ENCODE results near the gene TWF2.

The TWF2 gene

DNA sequence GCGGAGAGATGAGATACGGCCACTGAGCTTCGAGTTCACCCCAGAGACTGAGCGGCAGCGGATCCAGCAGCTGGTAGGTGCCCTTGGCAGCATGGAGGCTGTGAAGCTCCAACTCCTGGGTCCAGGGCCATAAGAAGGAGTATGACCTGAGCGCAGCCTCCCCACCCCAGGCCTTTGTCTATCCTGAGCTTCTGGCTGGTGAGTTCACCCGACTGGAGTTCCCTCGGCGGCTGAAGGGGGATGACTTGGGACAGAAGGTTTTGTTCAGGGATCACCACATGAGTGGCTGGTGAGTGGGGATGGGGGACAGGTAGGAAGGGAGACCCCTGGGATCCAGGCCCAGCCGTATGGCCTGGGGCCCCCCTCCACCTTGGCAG lies 9.2 kb upstream of the TWF2 start:
- Histone ChIP-seq H3K4me3 (ENCODE audit: low read length, poor library complexity, severe bottlenecking) (no peak overlapping the region), H4K20me1 (ENCODE audit: insufficient read depth, low read length, poor library complexity, severe bottlenecking) (no peaks in the 10 kb centered on the region), H3K9me3 (ENCODE audit: insufficient read depth, low read depth, low read length) (no peaks in the 10 kb centered on the region), H3F3A (ENCODE audit: low read depth) (no peaks in the 10 kb centered on the region), H3K4me2 (ENCODE audit: low read depth, low read length, poor library complexity, severe bottlenecking) (no peak overlapping the region), H3K27me3 (ENCODE audit: insufficient read depth, low read length, poor library complexity, severe bottlenecking) (no peaks in the 10 kb centered on the region), H3K4me1 (ENCODE audit: insufficient read depth, low read length, poor library complexity, severe bottlenecking) (peaks cover 8% of the 10 kb centered on the region), H2AFZ (ENCODE audit: low read length) (no peak overlapping the region), H3K9ac (ENCODE audit: low read depth, low read length, poor library complexity, severe bottlenecking) (no peak overlapping the region), H3K9me2 (replicated peaks; ENCODE audit: low read depth, low read length) (no peaks in the 10 kb centered on the region), H3K36me3 (ENCODE audit: insufficient read depth, low read length) (peaks cover 6% of the 10 kb centered on the region; the same call in 1 of the 2 replicates), H3K79me2 (ENCODE audit: insufficient read depth, low read length) (peaks cover 6% of the 10 kb centered on the region; the same call in 1 of the 2 replicates)
- TF ChIP-seq EZH2phosphoT487 (IDR thresholded peaks at IDR 0.05; ENCODE audit: borderline replicate concordance): no peak
- TF ChIP-seq, protein P1, sequence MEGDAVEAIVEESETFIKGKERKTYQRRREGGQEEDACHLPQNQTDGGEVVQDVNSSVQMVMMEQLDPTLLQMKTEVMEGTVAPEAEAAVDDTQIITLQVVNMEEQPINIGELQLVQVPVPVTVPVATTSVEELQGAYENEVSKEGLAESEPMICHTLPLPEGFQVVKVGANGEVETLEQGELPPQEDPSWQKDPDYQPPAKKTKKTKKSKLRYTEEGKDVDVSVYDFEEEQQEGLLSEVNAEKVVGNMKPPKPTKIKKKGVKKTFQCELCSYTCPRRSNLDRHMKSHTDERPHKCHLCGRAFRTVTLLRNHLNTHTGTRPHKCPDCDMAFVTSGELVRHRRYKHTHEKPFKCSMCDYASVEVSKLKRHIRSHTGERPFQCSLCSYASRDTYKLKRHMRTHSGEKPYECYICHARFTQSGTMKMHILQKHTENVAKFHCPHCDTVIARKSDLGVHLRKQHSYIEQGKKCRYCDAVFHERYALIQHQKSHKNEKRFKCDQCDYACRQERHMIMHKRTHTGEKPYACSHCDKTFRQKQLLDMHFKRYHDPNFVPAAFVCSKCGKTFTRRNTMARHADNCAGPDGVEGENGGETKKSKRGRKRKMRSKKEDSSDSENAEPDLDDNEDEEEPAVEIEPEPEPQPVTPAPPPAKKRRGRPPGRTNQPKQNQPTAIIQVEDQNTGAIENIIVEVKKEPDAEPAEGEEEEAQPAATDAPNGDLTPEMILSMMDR (conservative IDR thresholded peaks at IDR 0.05; ENCODE audit: low read length): no peak

- Histone ChIP-seq H2AFZ (ENCODE audit: low read length) (no peak overlapping the region), H3K9me2 (replicated peaks; ENCODE audit: low read depth, low read length) (no peaks in the 10 kb centered on the region), H3K79me2 (ENCODE audit: insufficient read depth, low read length) (peaks cover 3% of the 10 kb centered on the region; the same call in 1 of the 2 replicates), H3K27me3 (ENCODE audit: insufficient read depth, low read length, poor library complexity, severe bottlenecking) (no peaks in the 10 kb centered on the region), H4K20me1 (ENCODE audit: insufficient read depth, low read length, poor library complexity, severe bottlenecking) (no peaks in the 10 kb centered on the region), H3K4me1 (ENCODE audit: insufficient read depth, low read length, poor library complexity, severe bottlenecking) (peaks cover 2% of the 10 kb centered on the region), H3K4me2 (ENCODE audit: low read depth, low read length, poor library complexity, severe bottlenecking) (no peak overlapping the region), H3K9ac (ENCODE audit: low read depth, low read length, poor library complexity, severe bottlenecking) (no peak overlapping the region), H3K9me3 (ENCODE audit: insufficient read depth, low read depth, low read length) (no peaks in the 10 kb centered on the region), H3K36me3 (ENCODE audit: insufficient read depth, low read length) (peaks cover 6% of the 10 kb centered on the region; the same call in 1 of the 2 replicates), H3F3A (ENCODE audit: low read depth) (no peaks in the 10 kb centered on the region), H3K4me3 (ENCODE audit: low read length, poor library complexity, severe bottlenecking) (no peak overlapping the region)
- TF ChIP-seq, protein P1 (conservative IDR thresholded peaks at IDR 0.05; ENCODE audit: low read length): no peak
- TF ChIP-seq EZH2phosphoT487 (IDR thresholded peaks at IDR 0.05; ENCODE audit: borderline replicate concordance): no peak
These were observed 8.6 kb upstream of the TWF2 start for GRCh38 chr3:52247409-52248164.

DNA sequence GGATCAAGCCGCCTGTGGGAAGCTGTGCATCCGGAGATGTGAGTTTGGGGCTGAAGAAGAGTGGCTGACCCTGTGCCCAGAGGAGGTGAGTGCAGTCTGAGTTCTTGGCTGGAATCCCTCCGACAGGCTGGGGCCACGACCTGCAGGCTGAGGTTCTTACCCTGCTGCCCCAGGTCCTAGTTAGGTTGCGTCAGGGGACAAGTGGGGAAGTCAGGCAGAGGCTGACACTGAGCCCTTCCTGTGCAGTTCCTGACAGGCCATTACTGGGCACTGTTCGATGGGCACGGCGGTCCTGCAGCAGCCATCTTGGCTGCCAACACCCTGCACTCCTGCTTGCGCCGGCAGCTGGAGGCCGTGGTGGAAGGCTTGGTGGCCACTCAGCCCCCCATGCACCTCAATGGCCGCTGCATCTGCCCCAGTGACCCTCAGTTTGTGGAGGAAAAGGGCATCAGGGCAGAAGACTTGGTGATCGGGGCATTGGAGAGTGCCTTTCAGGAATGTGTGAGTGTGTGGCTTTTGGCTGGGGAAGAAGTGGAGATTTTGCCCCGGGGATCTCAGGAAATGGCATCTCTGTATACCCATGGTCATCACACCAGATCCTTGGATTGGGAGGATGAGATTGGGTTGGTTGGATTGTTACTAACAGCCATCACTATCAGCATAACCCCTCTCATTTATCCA lies 7.9 kb upstream of the TWF2 start:
- H4K20me1 ChIP-seq (ENCODE audit: insufficient read depth, low read length, poor library complexity, severe bottlenecking): no peaks in the 10 kb centered on the region
- H3K79me2 ChIP-seq (ENCODE audit: insufficient read depth, low read length): no peaks in the 10 kb centered on the region
- no peak overlapping the region for H3K9ac ChIP-seq (ENCODE audit: low read depth, low read length, poor library complexity, severe bottlenecking)
- no peaks in the 10 kb centered on the region for H3K9me3 ChIP-seq (ENCODE audit: insufficient read depth, low read depth, low read length)
- H3K4me2 ChIP-seq (ENCODE audit: low read depth, low read length, poor library complexity, severe bottlenecking): no peak overlapping the region
- no peak overlapping the region for H2AFZ ChIP-seq (ENCODE audit: low read length)
- H3K27me3 ChIP-seq (ENCODE audit: insufficient read depth, low read length, poor library complexity, severe bottlenecking): no peaks in the 10 kb centered on the region
- H3K4me1 ChIP-seq (ENCODE audit: insufficient read depth, low read length, poor library complexity, severe bottlenecking): no peaks in the 10 kb centered on the region
- H3K36me3 ChIP-seq (ENCODE audit: insufficient read depth, low read length): peaks cover 4% of the 10 kb centered on the region; the same call in 1 of the 2 replicates
- no peak overlapping the region for H3K4me3 ChIP-seq (ENCODE audit: low read length, poor library complexity, severe bottlenecking)
- H3K9me2 ChIP-seq (replicated peaks; ENCODE audit: low read depth, low read length): no peaks in the 10 kb centered on the region
- TF ChIP-seq, protein P1 (conservative IDR thresholded peaks at IDR 0.05; ENCODE audit: low read length): no peak
- no peak for TF ChIP-seq EZH2phosphoT487 (IDR thresholded peaks at IDR 0.05; ENCODE audit: borderline replicate concordance)
- H3F3A ChIP-seq (ENCODE audit: low read depth): no peaks in the 10 kb centered on the region
